Stimulated activated CD8-positive, alpha-beta memory T cell treated with anti-CD3 and anti-CD28 coated beads, Interleukin-15, amount 100 ng/mL, for 1 hour (primary cell): ENCODE results near the gene AP5Z1.
"Not testable (repeated sequence)": the region's sequence is repeated elsewhere in the genome, so short reads cannot be mapped to it uniquely, and the experiment has no call there.

Experiments used
- DNase-seq: peaks from one replicate; pipeline ENCODE4 v3.0.0-alpha.2; 2020; ENCODE audit warnings: low read depth

The AP5Z1 gene

DNA sequence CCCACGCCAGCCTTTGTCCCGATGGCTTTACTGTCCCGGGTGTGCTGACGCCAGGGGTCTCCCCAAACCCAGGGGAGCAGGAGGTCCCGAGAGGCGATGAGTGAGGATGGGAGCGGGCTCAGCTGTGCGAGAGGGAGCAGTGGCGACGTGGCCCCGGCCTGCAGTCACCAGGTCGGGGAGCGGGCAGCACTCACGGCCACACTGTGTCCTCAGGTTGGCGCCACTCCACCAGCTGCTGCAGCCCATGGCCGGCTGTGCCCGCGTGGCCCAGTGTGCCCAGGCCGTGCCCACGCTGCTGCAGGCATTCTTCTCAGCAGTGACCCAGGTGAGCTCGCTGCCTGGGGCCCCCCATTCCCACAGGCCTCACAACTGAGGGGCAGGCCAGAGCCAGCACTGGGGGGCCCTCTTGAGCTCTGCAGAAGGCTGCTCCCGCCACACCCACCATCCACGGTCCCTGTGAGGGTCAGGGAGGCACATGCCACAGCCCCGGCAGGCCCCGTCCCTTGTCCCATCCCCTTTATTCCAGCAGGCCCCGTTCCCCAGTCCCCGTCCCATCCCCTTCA is 13.3 kb downstream of the AP5Z1 start:
- no peak for DNase-seq

- no peak for DNase-seq
Observed at GRCh38 chr7:4789194-4790077, 14.0 kb downstream of the AP5Z1 start.

DNA sequence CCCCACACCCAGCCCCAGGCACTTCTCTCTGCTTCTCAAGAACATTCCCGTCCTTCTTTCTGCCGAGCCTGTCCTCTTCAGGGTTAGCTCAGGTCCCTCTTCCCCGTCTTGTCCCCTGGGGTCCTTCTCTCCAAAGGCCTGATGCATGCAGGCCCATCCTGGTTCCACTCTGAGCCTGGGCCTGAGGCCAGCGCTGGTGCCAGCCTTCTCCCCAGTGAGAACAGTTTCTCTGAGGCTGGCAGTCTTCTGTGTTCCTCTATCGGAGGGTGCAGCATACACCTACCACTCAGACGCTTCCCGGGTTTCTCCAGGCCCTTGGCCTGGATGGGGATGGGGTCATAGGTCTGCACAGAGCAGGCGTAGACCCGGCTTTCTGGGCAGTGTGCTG is 14.6 kb downstream of the AP5Z1 start:
- DNase-seq = no peak

- no peak for DNase-seq
Observed at GRCh38 chr7:4790516-4790991, 15.1 kb downstream of the AP5Z1 start.

GRCh38 chr7:4791101-4791737 is 15.8 kb downstream of the AP5Z1 start:
- no peak for DNase-seq

- peak; percentile 62 for DNase-seq
Observed at GRCh38 chr7:4791738-4792536, 16.5 kb downstream of the AP5Z1 start.

GRCh38 chr7:4792537-4793126 is 17.2 kb downstream of the AP5Z1 start:
- no peak for DNase-seq

GRCh38 chr7:4793385-4793993 is 18.1 kb downstream of the AP5Z1 start:
- DNase-seq = not testable (repeated sequence)

- DNase-seq = not testable (repeated sequence)
Observed at GRCh38 chr7:4794171-4794570, 18.7 kb downstream of the AP5Z1 start.

GRCh38 chr7:4794591-4795350 is 19.3 kb downstream of the AP5Z1 start:
- DNase-seq = no peak

DNA sequence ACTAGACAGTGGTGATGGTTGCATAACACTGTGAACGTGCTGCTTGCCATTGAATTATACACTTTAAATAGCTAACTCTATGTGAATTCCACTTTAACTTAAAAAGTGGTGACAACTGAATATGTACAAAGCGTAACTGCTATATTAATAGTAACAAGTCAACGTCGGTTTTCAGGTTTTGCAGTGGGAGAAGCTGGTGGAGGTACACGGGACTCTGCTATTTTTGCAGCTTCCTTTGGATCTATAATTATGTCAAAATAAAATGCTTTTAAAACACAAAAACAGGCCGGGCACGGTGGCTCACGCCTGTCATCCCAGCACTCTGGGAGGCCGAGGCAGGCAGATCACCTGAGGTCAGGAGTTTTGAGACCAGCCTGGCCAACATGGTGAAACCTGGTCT is 21.0 kb downstream of the AP5Z1 start:
- DNase-seq = no peak

GRCh38 chr7:4797858-4798705 is 22.7 kb downstream of the AP5Z1 start:
- DNase-seq = no peak

DNA sequence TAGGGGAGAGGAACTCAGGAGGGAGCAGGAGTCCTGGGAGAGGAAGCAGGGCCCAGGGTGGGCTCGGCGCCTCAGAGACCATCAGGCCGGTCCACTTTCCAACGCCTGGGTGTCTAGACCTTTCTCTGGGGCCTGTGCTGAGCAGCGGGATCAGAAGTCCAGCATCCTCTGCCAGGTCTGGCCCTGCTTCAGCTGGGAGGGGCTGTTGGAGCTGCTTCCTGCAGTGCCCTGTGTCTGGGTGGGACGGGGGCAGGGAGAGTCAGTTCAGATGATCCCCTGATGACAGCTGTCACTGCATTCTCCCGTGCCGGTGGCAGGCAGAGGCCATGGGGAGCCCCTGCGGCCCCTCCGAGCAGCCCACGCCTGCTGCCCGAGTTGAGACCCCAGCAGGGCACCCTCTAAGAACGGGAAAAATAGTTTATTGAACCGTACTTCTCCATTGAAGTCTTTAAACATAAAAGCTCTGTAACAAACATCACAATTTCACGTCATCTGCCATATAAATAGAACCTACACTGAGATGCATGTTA is 23.3 kb downstream of the AP5Z1 start:
- no peak for DNase-seq

DNA sequence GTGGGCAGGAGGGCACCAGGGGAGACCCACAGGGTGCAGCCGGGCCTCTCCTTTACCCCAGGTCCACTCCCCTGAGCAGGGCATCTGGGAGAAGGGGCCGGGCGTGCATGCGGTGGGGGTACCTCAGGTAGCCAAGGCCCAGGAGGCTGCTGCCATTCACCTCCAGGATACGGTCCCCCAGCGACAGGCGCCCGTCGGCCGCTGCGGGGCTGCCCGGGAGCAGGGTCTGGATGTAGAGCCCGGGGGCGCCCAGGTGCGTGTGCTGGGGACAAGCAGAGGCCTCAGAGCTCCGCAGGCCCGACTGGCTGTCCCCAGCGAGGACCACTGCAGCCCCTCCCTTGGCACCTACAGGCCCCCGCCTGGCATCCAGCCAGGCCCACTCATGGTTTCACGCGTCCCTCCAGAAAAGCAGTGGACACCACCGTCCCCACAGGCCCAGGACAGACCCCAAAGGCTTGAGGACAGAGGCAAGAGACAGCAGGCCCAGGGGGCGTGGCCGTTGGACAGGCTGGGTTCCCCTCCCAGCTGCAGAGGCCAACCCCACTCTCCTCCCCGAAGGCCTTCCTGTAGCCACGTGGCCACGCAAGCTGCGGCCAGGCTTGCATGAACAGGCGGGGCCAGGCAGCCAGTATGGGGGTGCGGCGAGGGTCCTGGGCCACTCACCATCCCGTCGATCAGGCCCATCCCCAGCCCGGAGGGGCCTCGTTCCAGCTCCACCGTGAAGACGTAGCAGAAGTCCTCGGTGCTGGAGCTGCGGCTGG is 24.3 kb downstream of the AP5Z1 start:
- no peak for DNase-seq

- no peak for DNase-seq
Observed at GRCh38 chr7:4800487-4800886, 25.1 kb downstream of the AP5Z1 start.

GRCh38 chr7:4800926-4801838 is 25.8 kb downstream of the AP5Z1 start:
- DNase-seq = no peak

GRCh38 chr7:4801839-4802231 is 26.4 kb downstream of the AP5Z1 start:
- DNase-seq = no peak

DNA sequence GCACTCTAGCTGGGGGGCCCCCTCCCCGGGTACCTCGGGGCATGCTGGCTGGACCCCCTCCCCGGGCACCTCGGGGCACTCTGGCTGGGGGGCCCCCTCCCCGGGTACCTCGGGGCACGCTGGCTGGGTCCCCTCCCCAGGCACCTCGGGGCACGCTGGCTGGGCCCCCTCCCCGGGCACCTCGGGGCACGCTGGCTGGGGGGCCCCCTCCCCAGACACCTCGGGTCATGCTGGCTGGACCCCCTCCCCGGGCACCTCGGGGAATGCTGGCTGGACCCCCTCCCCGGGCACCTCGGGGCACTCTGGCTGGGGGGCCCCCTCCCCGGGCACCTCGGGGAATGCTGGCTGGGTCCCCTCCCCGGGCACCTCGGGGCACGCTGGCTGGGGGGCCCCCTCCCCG is 27.2 kb downstream of the AP5Z1 start:
- not testable (repeated sequence) for DNase-seq
